Measurements from ENCODE around the gene MINDY1. TPM values are rescaled to one million over a fixed set of nuclear protein-coding genes. Genes with fewer than 3 reads are reported as not detected.

MINDY1 gene
- total RNA-seq, 1 donor = 16.4 TPM

GRCh38 chr1:150994248-150994647 is 12.5 kb downstream of the MINDY1 start:
- no peak overlapping the region for H3K4me3 ChIP-seq (ENCODE audit: low read depth, low read length)
- no peak for TF ChIP-seq CTCF (IDR thresholded peaks at IDR 0.05; ENCODE audit: insufficient read depth, low read length)
- DNase-seq (ENCODE audit: low read depth) = no peak

- no peak for DNase-seq (ENCODE audit: low read depth)
- no peak for TF ChIP-seq CTCF (IDR thresholded peaks at IDR 0.05; ENCODE audit: insufficient read depth, low read length)
Observed at GRCh38 chr1:150992626-150993025, 14.1 kb downstream of the MINDY1 start.

GRCh38 chr1:150987924-150988323 is 18.8 kb downstream of the MINDY1 start:
- no peak for TF ChIP-seq CTCF (IDR thresholded peaks at IDR 0.05; ENCODE audit: insufficient read depth, low read length)
- DNase-seq (ENCODE audit: low read depth) = no peak
- no peak overlapping the region for H3K4me3 ChIP-seq (ENCODE audit: low read depth, low read length)

More at GRCh38 chr1:150992626-150993025, 14.1 kb downstream of the MINDY1 start:
- no peak overlapping the region for H3K4me3 ChIP-seq (ENCODE audit: low read depth, low read length)

- H3K4me3 ChIP-seq (ENCODE audit: low read depth, low read length) = no peak overlapping the region
- no peak for TF ChIP-seq CTCF (IDR thresholded peaks at IDR 0.05; ENCODE audit: insufficient read depth, low read length)
- no peak for DNase-seq (ENCODE audit: low read depth)
Observed at GRCh38 chr1:150985179-150985825, 21.4 kb downstream of the MINDY1 start.

- TF ChIP-seq CTCF (IDR thresholded peaks at IDR 0.05; ENCODE audit: insufficient read depth, low read length) = no peak
- H3K4me3 ChIP-seq (ENCODE audit: low read depth, low read length) = no peak within 1 kb of the TSS
- DNase-seq (ENCODE audit: low read depth) = no peak
Observed at GRCh38 chr1:150981805-150982712, 24.6 kb downstream of the MINDY1 start, which contains the start of gene ANXA9. Gene ANXA9, plus strand, starts transcription at chr1:150982292. Its CDS starts 814 bp downstream, at chr1:150983106.

- H3K4me3 ChIP-seq (ENCODE audit: low read depth, low read length) = no peak overlapping the region
- no peak for TF ChIP-seq CTCF (IDR thresholded peaks at IDR 0.05; ENCODE audit: insufficient read depth, low read length)
- DNase-seq (ENCODE audit: low read depth) = no peak
Observed at GRCh38 chr1:150981177-150981804, 25.4 kb downstream of the MINDY1 start.

Measured in fibroblast of the aortic adventitia (primary cell).